ENCODE data around the gene AQP5.

AQP5 gene

GRCh38 chr12:49961993-49962764 lies 507 bp downstream of the AQP5 start:
- no peak for TF ChIP-seq RAD21 (IDR thresholded peaks at IDR 0.05; ENCODE audit: low read depth)
- no peak for TF ChIP-seq MAX (IDR thresholded peaks at IDR 0.05)
- TF ChIP-seq REST (IDR thresholded peaks at IDR 0.05; ENCODE audit: low read depth) = no peak
- TF ChIP-seq USF1 (IDR thresholded peaks at IDR 0.05) = no peak
- no peak for TF ChIP-seq TCF12 (IDR thresholded peaks at IDR 0.05; ENCODE audit: low read depth)
- TF ChIP-seq TEAD4 (IDR thresholded peaks at IDR 0.05) = no peak
- no peak for TF ChIP-seq EP300 (IDR thresholded peaks at IDR 0.05; ENCODE audit: borderline replicate concordance)
- TF ChIP-seq ZBTB7A (IDR thresholded peaks at IDR 0.05; ENCODE audit: low read depth) = no peak
- no peak for TF ChIP-seq EGR1 (IDR thresholded peaks at IDR 0.05)
- TF ChIP-seq TAF1 (IDR thresholded peaks at IDR 0.05; ENCODE audit: low read depth) = no peak
- TF ChIP-seq YY1 (IDR thresholded peaks at IDR 0.05; ENCODE audit: low read depth) = no peak
- TF ChIP-seq NFIC (IDR thresholded peaks at IDR 0.05) = no peak
- no peak for TF ChIP-seq FOXM1 (IDR thresholded peaks at IDR 0.05; ENCODE audit: borderline replicate concordance, low read depth)
- no peak for TF ChIP-seq CEBPB (IDR thresholded peaks at IDR 0.05)

- TF ChIP-seq TEAD4 (IDR thresholded peaks at IDR 0.05) = peak; percentile 92
- no peak for TF ChIP-seq CREB1 (IDR thresholded peaks at IDR 0.05; ENCODE audit: low read depth)
- TF ChIP-seq FOXM1 (IDR thresholded peaks at IDR 0.05; ENCODE audit: borderline replicate concordance, low read depth) = no peak; the same call in none of the 2 replicates
- peak; percentile 98 for TF ChIP-seq TCF12 (IDR thresholded peaks at IDR 0.05; ENCODE audit: low read depth)
- TF ChIP-seq USF1 (IDR thresholded peaks at IDR 0.05) = peak; percentile 53; the same call in 1 of the 2 replicates
- peak; percentile 54; the same call in 1 of the 2 replicates for TF ChIP-seq CEBPB (IDR thresholded peaks at IDR 0.05)
- TF ChIP-seq NFIC (IDR thresholded peaks at IDR 0.05) = peak; percentile 100
- 0 out of 2 replicates have a peak, but pooled peaks have one; percentile 26 for TF ChIP-seq EGR1 (IDR thresholded peaks at IDR 0.05)
- TF ChIP-seq EP300 (IDR thresholded peaks at IDR 0.05; ENCODE audit: borderline replicate concordance) = peak; percentile 98
- peak; percentile 39; the same call in 1 of the 2 replicates for TF ChIP-seq TAF1 (IDR thresholded peaks at IDR 0.05; ENCODE audit: low read depth)
- peak; percentile 34; the same call in 1 of the 2 replicates for TF ChIP-seq RAD21 (IDR thresholded peaks at IDR 0.05; ENCODE audit: low read depth)
- TF ChIP-seq YY1 (IDR thresholded peaks at IDR 0.05; ENCODE audit: low read depth) = peak; percentile 81
- TF ChIP-seq MAX (IDR thresholded peaks at IDR 0.05) = peak; percentile 97
- no peak for TF ChIP-seq REST (IDR thresholded peaks at IDR 0.05; ENCODE audit: low read depth)
- TF ChIP-seq ZBTB7A (IDR thresholded peaks at IDR 0.05; ENCODE audit: low read depth) = peak; percentile 99
These were observed 1.4 kb downstream of the AQP5 start for GRCh38 chr12:49962861-49963765.

- no peak for TF ChIP-seq MAX (IDR thresholded peaks at IDR 0.05)
- TF ChIP-seq FOXM1 (IDR thresholded peaks at IDR 0.05; ENCODE audit: borderline replicate concordance, low read depth) = no peak
- no peak for TF ChIP-seq TEAD4 (IDR thresholded peaks at IDR 0.05)
- no peak for TF ChIP-seq ZBTB7A (IDR thresholded peaks at IDR 0.05; ENCODE audit: low read depth)
- TF ChIP-seq RAD21 (IDR thresholded peaks at IDR 0.05; ENCODE audit: low read depth) = no peak
- no peak for TF ChIP-seq YY1 (IDR thresholded peaks at IDR 0.05; ENCODE audit: low read depth)
- no peak for TF ChIP-seq EP300 (IDR thresholded peaks at IDR 0.05; ENCODE audit: borderline replicate concordance)
- no peak for TF ChIP-seq EGR1 (IDR thresholded peaks at IDR 0.05)
These were observed 2.5 kb downstream of the AQP5 start for GRCh38 chr12:49963976-49964815.

Measured in Ishikawa (cell line).